MCF 10A (cell line): ENCODE measurements around the gene FAU. TPM values are rescaled to one million over a fixed set of nuclear protein-coding genes. Genes with fewer than 3 reads are reported as not detected.

Experiments used
- BruUV-seq: library from RNA; stranded (reverse); fragments of 400-500 nt; replicated peaks from 2 replicates; lab custom pipeline; 2021; lab: Mats Ljungman, UMichigan
- CTCF ChIA-PET: fragments of 300-600 bp; sonication (Branson Sonifier 250); formaldehyde crosslinking; extraction: SDS; loops from one replicate; lab custom pipeline; 2021; ENCODE audit warnings: antibody characterized with exemption, inconsistent platforms; lab: Yijun Ruan, JAX
- POLR2A ChIA-PET: fragments of 300-600, 350-650 bp; sonication (Branson Sonifier 250); formaldehyde crosslinking; extraction: SDS; loops from one replicate; lab custom pipeline; 2020; ENCODE audit warnings: antibody characterized with exemption, inconsistent platforms; lab: Yijun Ruan, JAX
- DNase-seq: peaks from one replicate; pipeline ENCODE4 v3.0.0-alpha.2; 2018; ENCODE audit not compliant: unreplicated experiment
- H3K27ac Mint-ChIP-seq: one replicate; pipeline ENCODE4 v1.8.0; 2022; ENCODE audit warnings: mild to moderate bottlenecking, low read depth, mixed read lengths; ENCODE audit not compliant: unreplicated experiment
- H3K27me3 Mint-ChIP-seq: one replicate; pipeline ENCODE4 v1.8.0; 2022; ENCODE audit warnings: mixed read lengths; ENCODE audit not compliant: insufficient read depth, unreplicated experiment
- H3K36me3 Mint-ChIP-seq: one replicate; pipeline ENCODE4 v1.8.0; 2022; ENCODE audit warnings: mild to moderate bottlenecking, moderate library complexity, mixed read lengths; ENCODE audit not compliant: insufficient read depth, unreplicated experiment
- H3K4me1 Mint-ChIP-seq: one replicate; pipeline ENCODE4 v1.8.0; 2022; ENCODE audit warnings: mixed read lengths; ENCODE audit not compliant: insufficient read depth, unreplicated experiment
- H3K4me3 Mint-ChIP-seq: one replicate; pipeline ENCODE4 v1.8.0; 2022; ENCODE audit warnings: mild to moderate bottlenecking, moderate library complexity, mixed read lengths; ENCODE audit not compliant: unreplicated experiment
- H3K9me3 Mint-ChIP-seq: one replicate; pipeline ENCODE4 v1.8.0; 2022; ENCODE audit warnings: mixed read lengths; ENCODE audit not compliant: unreplicated experiment
- intact Hi-C: fragments of 100-400 bp; cut with micrococcal nuclease; formaldehyde crosslinking; loops from 2 replicates; pipeline ENCODE4 v1.14.1; 2022
- total RNA-seq: library from RNA; stranded (reverse); gene quantifications from 2 replicates; pipeline ENCODE4 v1.2.3, GENCODE V29; 2022
- TF ChIP-seq, protein P1 (sequence below): fragments of 200-600 bp; IDR thresholded peaks from one replicate; pipeline ENCODE4 v1.8.0; 2022; ENCODE audit warnings: antibody characterized with exemption, mild to moderate bottlenecking; ENCODE audit not compliant: unreplicated experiment

The FAU gene
- total RNA-seq, 1 experiment from 2014 or later = 1,049 TPM

DNA sequence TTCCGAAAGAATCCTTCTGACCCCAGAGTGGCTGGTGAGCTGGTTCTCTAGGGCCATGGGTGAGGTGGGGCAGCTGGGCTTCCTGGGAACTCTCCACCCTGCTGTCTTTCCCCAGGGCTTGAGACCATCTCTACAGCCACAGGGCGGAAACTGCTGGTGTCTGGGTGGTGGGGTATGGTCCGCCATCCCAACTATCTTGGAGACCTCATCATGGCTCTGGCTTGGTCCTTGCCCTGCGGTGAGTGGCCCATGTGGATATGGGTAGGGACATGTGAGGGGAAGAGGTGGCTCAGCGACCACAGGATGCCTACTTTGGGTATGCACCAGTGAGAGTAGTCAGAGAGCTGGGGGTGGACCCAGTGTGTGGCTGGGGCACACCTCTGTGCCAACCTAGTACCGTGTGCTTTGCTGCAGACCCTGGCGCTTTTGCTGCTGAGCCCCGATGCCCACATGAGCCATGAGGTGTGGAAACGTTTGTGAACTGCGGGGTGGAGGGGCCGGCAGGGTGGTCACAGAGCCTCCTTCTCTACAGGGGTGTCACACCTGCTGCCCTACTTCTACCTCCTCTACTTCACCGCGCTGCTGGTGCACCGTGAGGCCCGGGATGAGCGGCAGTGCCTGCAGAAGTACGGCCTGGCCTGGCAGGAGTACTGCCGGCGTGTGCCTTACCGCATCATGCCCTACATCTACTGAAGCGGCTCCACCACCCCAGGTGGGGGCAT, 6.4 kb downstream of the FAU start:
- Mint-ChIP-seq H3K27ac (peak overlapping the region; percentile 12), H3K27me3 (no peaks in the 10 kb centered on the region), H3K4me1 (peaks cover 17% of the 10 kb centered on the region), H3K9me3 (no peaks in the 10 kb centered on the region), H3K36me3 (peaks cover 50% of the 10 kb centered on the region), H3K4me3 (peak overlapping the region; percentile 82)
- POLR2A ChIA-PET = interaction anchor here (1.9 to 8.8 kb wide), 6 partner anchors 19 to 101 kb away, joined by 9 to 122 read pairs (median 19); partner anchors contain the start of genes ARL2, CAPN1, SAC3D1 and SYVN1
- CTCF ChIA-PET = interaction anchor here (0.6 to 0.9 kb wide), 2 partner anchors 32 to 270 kb away, joined by 3 to 6 read pairs; partner anchors contain the start of gene CDC42BPG
- no TSS peak for BruUV-seq
- DNase-seq = no peak
- intact Hi-C loops = loop anchor here (2.0 to 10.0 kb wide), 2 partner anchors 101 to 201 kb away; partner anchors contain the start of genes ARL2 and ATG2A
- TF ChIP-seq, protein P1, sequence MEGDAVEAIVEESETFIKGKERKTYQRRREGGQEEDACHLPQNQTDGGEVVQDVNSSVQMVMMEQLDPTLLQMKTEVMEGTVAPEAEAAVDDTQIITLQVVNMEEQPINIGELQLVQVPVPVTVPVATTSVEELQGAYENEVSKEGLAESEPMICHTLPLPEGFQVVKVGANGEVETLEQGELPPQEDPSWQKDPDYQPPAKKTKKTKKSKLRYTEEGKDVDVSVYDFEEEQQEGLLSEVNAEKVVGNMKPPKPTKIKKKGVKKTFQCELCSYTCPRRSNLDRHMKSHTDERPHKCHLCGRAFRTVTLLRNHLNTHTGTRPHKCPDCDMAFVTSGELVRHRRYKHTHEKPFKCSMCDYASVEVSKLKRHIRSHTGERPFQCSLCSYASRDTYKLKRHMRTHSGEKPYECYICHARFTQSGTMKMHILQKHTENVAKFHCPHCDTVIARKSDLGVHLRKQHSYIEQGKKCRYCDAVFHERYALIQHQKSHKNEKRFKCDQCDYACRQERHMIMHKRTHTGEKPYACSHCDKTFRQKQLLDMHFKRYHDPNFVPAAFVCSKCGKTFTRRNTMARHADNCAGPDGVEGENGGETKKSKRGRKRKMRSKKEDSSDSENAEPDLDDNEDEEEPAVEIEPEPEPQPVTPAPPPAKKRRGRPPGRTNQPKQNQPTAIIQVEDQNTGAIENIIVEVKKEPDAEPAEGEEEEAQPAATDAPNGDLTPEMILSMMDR = no peak

DNA sequence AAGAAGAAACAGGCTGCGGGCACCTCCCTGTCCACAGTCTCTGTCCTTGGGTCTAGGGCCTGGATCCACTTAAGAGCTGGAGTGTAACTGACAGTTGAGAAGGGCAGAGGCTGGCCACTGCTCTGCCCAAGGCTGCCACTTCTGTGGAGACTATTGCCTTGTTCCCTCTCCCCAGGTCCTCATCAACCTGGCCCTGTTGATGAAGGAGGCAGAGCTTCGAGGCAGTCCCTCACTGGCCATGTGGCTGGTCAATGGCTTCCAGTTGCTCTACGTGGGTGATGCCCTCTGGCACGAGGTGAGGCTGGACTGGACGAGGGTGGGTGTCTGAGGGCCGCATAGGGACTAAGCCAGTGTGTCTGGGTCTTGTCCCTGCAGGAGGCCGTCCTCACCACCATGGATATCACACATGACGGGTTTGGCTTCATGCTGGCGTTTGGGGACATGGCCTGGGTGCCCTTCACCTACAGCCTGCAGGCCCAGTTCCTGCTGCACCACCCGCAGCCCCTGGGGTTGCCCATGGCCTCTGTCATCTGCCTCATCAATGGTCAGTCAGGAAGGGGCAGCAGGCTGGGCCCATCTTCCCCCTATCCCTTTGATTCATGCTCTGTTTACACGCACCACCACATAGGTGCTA, 7.3 kb downstream of the FAU start:
- intact Hi-C loops = loop anchor here (10.0 kb wide), 1 partner anchor 200 kb away; the partner anchor contains the start of gene ATG2A
- CTCF ChIA-PET = interaction anchor here (0.6 to 5.1 kb wide), 2 partner anchors 17 to 142 kb away, joined by 4 to 94 read pairs; partner anchors contain the start of gene VPS51
- Mint-ChIP-seq H3K36me3 (peaks cover 50% of the 10 kb centered on the region), H3K27ac (no peak overlapping the region), H3K4me3 (no peak overlapping the region), H3K4me1 (peaks cover 17% of the 10 kb centered on the region), H3K27me3 (no peaks in the 10 kb centered on the region), H3K9me3 (no peaks in the 10 kb centered on the region)
- DNase-seq = no peak
- POLR2A ChIA-PET = interaction anchor here (0.7 to 0.8 kb wide), 2 partner anchors 11 to 336 kb away, joined by 3 read pairs; partner anchors contain the start of gene SF1
- no TSS peak for BruUV-seq
- TF ChIP-seq, protein P1 = no peak

DNA sequence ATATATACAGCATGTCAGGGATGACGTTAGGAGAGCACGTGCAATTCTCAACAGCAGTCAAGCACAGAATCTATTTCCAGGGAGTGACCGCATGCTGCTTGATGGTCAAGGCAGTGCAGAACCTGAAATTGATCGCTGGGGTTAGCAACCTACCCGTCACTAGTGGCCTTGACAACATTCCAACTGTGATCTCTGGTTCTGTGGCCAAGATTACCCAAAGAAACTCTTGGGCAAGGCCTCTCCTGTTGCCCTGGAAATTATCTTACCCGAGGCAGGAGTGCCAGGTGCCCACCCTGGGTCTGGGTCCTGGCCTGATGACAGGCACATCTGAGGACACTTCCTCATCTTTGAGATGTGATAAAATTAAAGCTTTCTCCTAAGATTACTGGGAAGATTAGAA, 8.1 kb downstream of the FAU start:
- BruUV-seq = no TSS peak
- Mint-ChIP-seq H3K4me3 (peak overlapping the region; percentile 93), H3K9me3 (no peaks in the 10 kb centered on the region), H3K27me3 (no peaks in the 10 kb centered on the region), H3K36me3 (peaks cover 43% of the 10 kb centered on the region), H3K4me1 (peaks cover 17% of the 10 kb centered on the region), H3K27ac (no peak overlapping the region)
- ChIA-PET CTCF (interaction anchor here (0.7 to 5.1 kb wide), 2 partner anchors 16 to 148 kb away, joined by 3 to 94 read pairs; partner anchors contain the start of gene VPS51), POLR2A (interaction anchor here (0.7 to 4.2 kb wide), 4 partner anchors 8 to 335 kb away, joined by 3 to 32 read pairs (median 3); partner anchors contain the start of genes FAU, MRPL49 and SF1)
- DNase-seq = no peak
- intact Hi-C loops = loop anchor here (10.0 kb wide), 1 partner anchor 199 kb away; the partner anchor contains the start of gene ATG2A
- TF ChIP-seq, protein P1 = no peak
